Fibroblast of lung (primary cell): ENCODE data around the gene VDAC2.

ENCODE experiments used
- CTCF ChIP-seq, 2 donors: IDR thresholded peaks in 1 of 2; conservative IDR thresholded peaks in 1 of 2; 1 replicate in 1 of 2; 2 replicates in 1 of 2; pipeline ENCODE4 v1.5.1; 2011 to 2012; ENCODE audit warnings: low read length in 2 of 2, control low read depth in 1 of 2, inconsistent platforms in 1 of 2, low read depth in 1 of 2, mild to moderate bottlenecking in 1 of 2
- EZH2 ChIP-seq: IDR thresholded peaks from 2 replicates; pipeline ENCODE4 v1.5.1; 2012; ENCODE audit warnings: low read length, control low read depth, mild to moderate bottlenecking; ENCODE audit errors: missing control alignments

GRCh38 chr10:75280236-75280635, 69.6 kb downstream of the VDAC2 start:
- TF ChIP-seq CTCF (conservative IDR thresholded peaks at IDR 0.05 in 1 of 2, IDR thresholded peaks at IDR 0.05 in 1 of 2; ENCODE audit: low read depth in 1 of 2, low read length in 2 of 2) (no peak), EZH2 (no peak)
